HG03558 (cell line): ENCODE data around the gene YBX1.

ENCODE experiments used
- ATAC-seq: cut with Tn5 transposase; IDR thresholded peaks from one replicate; pipeline ENCODE4 v1.9.1; 2021; ENCODE audit warnings: moderate number of reproducible peaks; ENCODE audit not compliant: unreplicated experiment; ENCODE audit errors: extremely low read depth

The YBX1 gene

GRCh38 chr1:42733415-42734200, 51.4 kb downstream of the YBX1 start:
- no peak for ATAC-seq

GRCh38 chr1:42734201-42735035, 52.2 kb downstream of the YBX1 start:
- no peak for ATAC-seq

- no peak for ATAC-seq
Observed at GRCh38 chr1:42735056-42735455, 52.8 kb downstream of the YBX1 start.

- no peak for ATAC-seq
Observed at GRCh38 chr1:42735477-42736105, 53.4 kb downstream of the YBX1 start.

GRCh38 chr1:42736152-42736551, 53.9 kb downstream of the YBX1 start:
- no peak for ATAC-seq

- no peak for ATAC-seq
Observed at GRCh38 chr1:42736571-42737200, 54.5 kb downstream of the YBX1 start.

GRCh38 chr1:42737257-42737656, 55.0 kb downstream of the YBX1 start:
- no peak for ATAC-seq

GRCh38 chr1:42737986-42738677, 55.9 kb downstream of the YBX1 start:
- no peak for ATAC-seq

- no peak for ATAC-seq
Observed at GRCh38 chr1:42738678-42739226, 56.5 kb downstream of the YBX1 start.

GRCh38 chr1:42739753-42740700, 57.8 kb downstream of the YBX1 start, which contains the start of gene CLDN19:
TSS of gene CLDN19 (minus strand) at chr1:42740236. CDS start at chr1:42740063, 173 bp downstream.
- ATAC-seq = no peak

GRCh38 chr1:42740851-42741580, 58.8 kb downstream of the YBX1 start:
- no peak for ATAC-seq

- no peak for ATAC-seq
Observed at GRCh38 chr1:42741706-42742105, 59.5 kb downstream of the YBX1 start.

- no peak for ATAC-seq
Observed at GRCh38 chr1:42742141-42742540, 59.9 kb downstream of the YBX1 start.

GRCh38 chr1:42742617-42743316, 60.5 kb downstream of the YBX1 start:
- no peak for ATAC-seq

GRCh38 chr1:42743317-42744147, 61.3 kb downstream of the YBX1 start:
- no peak for ATAC-seq

GRCh38 chr1:42744148-42744413, 61.9 kb downstream of the YBX1 start:
- no peak for ATAC-seq

GRCh38 chr1:42745851-42746250, 63.6 kb downstream of the YBX1 start:
- no peak for ATAC-seq
